ENCODE measurements around the gene REG3G. TPM values are rescaled to one million over a fixed set of nuclear protein-coding genes. Genes with fewer than 3 reads are reported as not detected.

The REG3G gene
- total and polyA plus RNA-seq, 2 of the 4 experiments (the other 2 are of a cell fraction): not detected

DNA sequence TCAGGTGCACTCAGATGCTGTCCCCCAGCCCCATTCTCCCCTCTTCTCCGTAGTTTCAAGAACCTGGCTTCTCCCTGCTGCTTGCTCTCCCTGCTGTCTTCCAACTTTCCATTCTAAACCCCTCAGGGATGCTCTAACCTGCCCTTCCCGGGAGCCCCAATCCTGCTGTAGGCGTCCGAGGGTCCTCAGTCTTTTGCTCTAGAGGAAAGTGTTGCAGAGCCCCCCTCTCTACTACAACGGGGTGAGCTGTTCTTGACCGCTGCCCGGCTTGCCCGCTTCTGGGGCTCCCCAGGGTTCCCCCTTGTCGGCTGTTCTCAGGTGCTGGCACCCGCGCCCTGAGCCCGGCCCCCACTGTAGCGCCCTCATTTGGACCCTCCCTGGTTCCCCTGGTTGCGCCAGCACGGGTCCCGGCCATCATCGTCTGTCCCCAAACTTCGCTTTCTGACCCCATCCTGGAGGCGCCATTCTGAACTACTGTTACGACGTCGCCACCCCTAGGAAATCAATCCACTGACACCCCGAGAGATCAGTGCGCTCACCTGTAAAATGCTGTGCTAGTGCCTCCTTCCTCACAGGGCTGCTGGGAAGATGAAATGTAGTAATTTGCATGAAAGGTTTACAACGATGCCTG, 31.9 kb upstream of the REG3G start:
- H3K4me3 ChIP-seq (ENCODE audit: insufficient read depth, low read depth, low read length): no peak overlapping the region

More for the DNA sequence above, 31.9 kb upstream of the REG3G start:
- Histone ChIP-seq H3K18ac (ENCODE audit: low read depth, low read length) (no peak overlapping the region), H2BK120ac (ENCODE audit: low read depth, low read length) (no peak overlapping the region), H3K4ac (ENCODE audit: low read depth, low read length) (no peak overlapping the region), H2BK20ac (ENCODE audit: low read depth, low read length) (no peak overlapping the region), H4K91ac (ENCODE audit: insufficient read depth, low read depth, low read length) (no peak overlapping the region), H3K9me1 (ENCODE audit: insufficient read depth, low read length) (no peaks in the 10 kb centered on the region), H2BK15ac (ENCODE audit: low read depth, low read length) (no peak overlapping the region), H3K79me1 (ENCODE audit: low read depth in 1 of 2, low read length in 2 of 2) (no peaks in the 10 kb centered on the region), H3K9ac (ENCODE audit: low read depth, low read length) (no peak overlapping the region), H2AK5ac (ENCODE audit: low read depth, low read length) (no peak overlapping the region), H4K5ac (ENCODE audit: low read depth, low read length) (no peak overlapping the region), H4K20me1 (ENCODE audit: insufficient read depth, low read length) (no peaks in the 10 kb centered on the region), H3K4me1 (ENCODE audit: control insufficient read depth, insufficient read depth, low read length) (no peaks in the 10 kb centered on the region), H3K23ac (ENCODE audit: low read depth, low read length) (no peak overlapping the region), H3K56ac (ENCODE audit: extremely low read depth, insufficient read depth, low read length) (no peak overlapping the region), H2AK9ac (replicated peaks; ENCODE audit: low read depth, low read length, poor library complexity) (no peak overlapping the region), H2AFZ (replicated peaks; ENCODE audit: low read length, poor library complexity) (no peak overlapping the region), H3K27ac (ENCODE audit: insufficient read depth, low read length) (no peak overlapping the region), H4K8ac (ENCODE audit: low read depth in 2 of 2, low read length in 2 of 2) (no peak overlapping the region), H3K9me3 (ENCODE audit: control insufficient read depth, insufficient read depth, low read length) (peaks cover 2% of the 10 kb centered on the region; the same call in 1 of the 2 replicates), H3K27me3 (ENCODE audit: control insufficient read depth, insufficient read depth, low read length) (no peaks in the 10 kb centered on the region), H3K4me2 (ENCODE audit: low read depth, low read length) (no peak overlapping the region), H3K14ac (replicated peaks; ENCODE audit: low read depth, low read length) (no peak overlapping the region), H3K36me3 (ENCODE audit: control insufficient read depth, insufficient read depth, low read length) (no peaks in the 10 kb centered on the region), H2BK5ac (ENCODE audit: low read depth, low read length, poor library complexity, severe bottlenecking) (no peak overlapping the region)
- no peak for DNase-seq
- CTCF ChIA-PET: no interaction called here
- no TSS peak for BruUV-seq (replicated peaks)
- intact Hi-C loops (cut with micrococcal nuclease) (no loop called here), in situ Hi-C loops (cut with MboI; ENCODE audit: low sequenced_read_pairs) (no loop called here), dilution Hi-C loops (cut with HindIII; ENCODE audit: low sequenced_read_pairs, unreplicated experiment) (no loop called here)
- ATAC-seq (ENCODE audit: low read depth): no peak
- POLR2A ChIA-PET (ENCODE audit: unreplicated experiment): no interaction called here
- TF ChIP-seq POLR2A (IDR thresholded peaks at IDR 0.05; ENCODE audit: low read depth, low read length) (no peak), FOS (IDR thresholded peaks at IDR 0.05; ENCODE audit: low read depth, low read length) (no peak), RCOR1 (IDR thresholded peaks at IDR 0.05; ENCODE audit: insufficient replicate concordance, low read length) (no peak), NFE2L2 (IDR thresholded peaks at IDR 0.05; ENCODE audit: low read depth, low read length) (no peak), CEBPB (IDR thresholded peaks at IDR 0.05; ENCODE audit: low read depth, low read length) (no peak), MXI1 (IDR thresholded peaks at IDR 0.05; ENCODE audit: borderline replicate concordance, low read depth, low read length) (no peak), RAD21 (IDR thresholded peaks at IDR 0.05; ENCODE audit: low read length) (no peak), MAZ (IDR thresholded peaks at IDR 0.05; ENCODE audit: borderline replicate concordance, low read depth, low read length) (no peak), BHLHE40 (IDR thresholded peaks at IDR 0.05; ENCODE audit: low read depth, low read length) (no peak), MAFK (IDR thresholded peaks at IDR 0.05; ENCODE audit: low read depth, low read length) (no peak), RFX5 (IDR thresholded peaks at IDR 0.05; ENCODE audit: low read depth, low read length) (no peak), SMC3 (IDR thresholded peaks at IDR 0.05; ENCODE audit: low read depth, low read length) (no peak), CHD1 (IDR thresholded peaks at IDR 0.05; ENCODE audit: low read depth, low read length) (no peak)
- TF ChIP-seq, protein P1, sequence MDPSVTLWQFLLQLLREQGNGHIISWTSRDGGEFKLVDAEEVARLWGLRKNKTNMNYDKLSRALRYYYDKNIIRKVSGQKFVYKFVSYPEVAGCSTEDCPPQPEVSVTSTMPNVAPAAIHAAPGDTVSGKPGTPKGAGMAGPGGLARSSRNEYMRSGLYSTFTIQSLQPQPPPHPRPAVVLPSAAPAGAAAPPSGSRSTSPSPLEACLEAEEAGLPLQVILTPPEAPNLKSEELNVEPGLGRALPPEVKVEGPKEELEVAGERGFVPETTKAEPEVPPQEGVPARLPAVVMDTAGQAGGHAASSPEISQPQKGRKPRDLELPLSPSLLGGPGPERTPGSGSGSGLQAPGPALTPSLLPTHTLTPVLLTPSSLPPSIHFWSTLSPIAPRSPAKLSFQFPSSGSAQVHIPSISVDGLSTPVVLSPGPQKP (IDR thresholded peaks at IDR 0.05; ENCODE audit: borderline replicate concordance, low read depth, low read length): no peak
- TF ChIP-seq, protein P2, sequence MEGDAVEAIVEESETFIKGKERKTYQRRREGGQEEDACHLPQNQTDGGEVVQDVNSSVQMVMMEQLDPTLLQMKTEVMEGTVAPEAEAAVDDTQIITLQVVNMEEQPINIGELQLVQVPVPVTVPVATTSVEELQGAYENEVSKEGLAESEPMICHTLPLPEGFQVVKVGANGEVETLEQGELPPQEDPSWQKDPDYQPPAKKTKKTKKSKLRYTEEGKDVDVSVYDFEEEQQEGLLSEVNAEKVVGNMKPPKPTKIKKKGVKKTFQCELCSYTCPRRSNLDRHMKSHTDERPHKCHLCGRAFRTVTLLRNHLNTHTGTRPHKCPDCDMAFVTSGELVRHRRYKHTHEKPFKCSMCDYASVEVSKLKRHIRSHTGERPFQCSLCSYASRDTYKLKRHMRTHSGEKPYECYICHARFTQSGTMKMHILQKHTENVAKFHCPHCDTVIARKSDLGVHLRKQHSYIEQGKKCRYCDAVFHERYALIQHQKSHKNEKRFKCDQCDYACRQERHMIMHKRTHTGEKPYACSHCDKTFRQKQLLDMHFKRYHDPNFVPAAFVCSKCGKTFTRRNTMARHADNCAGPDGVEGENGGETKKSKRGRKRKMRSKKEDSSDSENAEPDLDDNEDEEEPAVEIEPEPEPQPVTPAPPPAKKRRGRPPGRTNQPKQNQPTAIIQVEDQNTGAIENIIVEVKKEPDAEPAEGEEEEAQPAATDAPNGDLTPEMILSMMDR (conservative IDR thresholded peaks at IDR 0.05; ENCODE audit: low read depth, low read length): no peak
- TF ChIP-seq, protein P3, sequence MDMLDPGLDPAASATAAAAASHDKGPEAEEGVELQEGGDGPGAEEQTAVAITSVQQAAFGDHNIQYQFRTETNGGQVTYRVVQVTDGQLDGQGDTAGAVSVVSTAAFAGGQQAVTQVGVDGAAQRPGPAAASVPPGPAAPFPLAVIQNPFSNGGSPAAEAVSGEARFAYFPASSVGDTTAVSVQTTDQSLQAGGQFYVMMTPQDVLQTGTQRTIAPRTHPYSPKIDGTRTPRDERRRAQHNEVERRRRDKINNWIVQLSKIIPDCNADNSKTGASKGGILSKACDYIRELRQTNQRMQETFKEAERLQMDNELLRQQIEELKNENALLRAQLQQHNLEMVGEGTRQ (IDR thresholded peaks at IDR 0.05; ENCODE audit: low read depth, low read length): no peak
- WGBS, 2 experiments (ENCODE audit: extremely low coverage in 2 of 2, insufficient read length in 1 of 2): 4% methylated on average over 14 of the region's 25 CpGs; no CpG with 5 or more reads in 1 of the 2 experiments

Measured in IMR-90 (cell line).